Heart right ventricle (tissue), 16 donors: ENCODE measurements around the gene ATG7. TPM values are rescaled to one million over a fixed set of nuclear protein-coding genes. Genes with fewer than 3 reads are reported as not detected.
A peak's percentile ranks its signal among the peaks of the same experiment; 100 is the strongest.
"Not testable (repeated sequence)": the region's sequence is repeated elsewhere in the genome, so short reads cannot be mapped to it uniquely, and the experiment has no call there.

ENCODE experiments used
- ATAC-seq, 8 donors: fragments of 200-7000 bp; cut with Tn5 transposase; one replicate each; pipeline ENCODE4 v1.9.1; 2020; ENCODE audit warnings: mild to moderate bottlenecking in 8 of 8, moderate library complexity in 8 of 8, moderate number of reproducible peaks in 1 of 8
- DNase-seq, 2 donors: peaks; one replicate each; pipeline ENCODE4 v3.0.0-alpha.2; 2020
- H3K27ac ChIP-seq, 10 donors: fragments of 200-600 bp; sonication (generic) in 2 of 10; one replicate each; pipeline versions ENCODE4 v1.5.0 to v1.8.0; 2020 to 2022; ENCODE audit warnings: mild to moderate bottlenecking in 3 of 10
- H3K27me3 ChIP-seq, 7 donors: fragments of 200-600 bp; one replicate each; pipeline ENCODE4 v1.8.0; 2021 to 2022; ENCODE audit warnings: mild to moderate bottlenecking in 2 of 7
- H3K36me3 ChIP-seq, 9 donors: fragments of 200-600 bp; sonication (generic) in 1 of 9; one replicate each; pipeline versions ENCODE4 v1.5.0 to v1.8.0; 2020 to 2022; ENCODE audit warnings: mild to moderate bottlenecking in 2 of 9
- H3K4me1 ChIP-seq, 9 donors: fragments of 200-600 bp; sonication (generic) in 1 of 9; one replicate each; pipeline versions ENCODE4 v1.5.0 to v1.8.0; 2020 to 2022; ENCODE audit warnings: mild to moderate bottlenecking in 4 of 9
- H3K4me3 ChIP-seq, 10 donors: fragments of 200-600 bp; sonication (generic) in 2 of 10; one replicate each; pipeline versions ENCODE4 v1.5.0 to v1.8.0; 2020 to 2022; ENCODE audit warnings: mild to moderate bottlenecking in 7 of 10, moderate library complexity in 2 of 10
- H3K9me3 ChIP-seq, 11 donors: fragments of 200-600 bp in 10 of 11; sonication (generic) in 2 of 11; one replicate each; pipeline versions ENCODE4 v1.5.0 to v1.8.0; 2013 to 2022; ENCODE audit warnings: mild to moderate bottlenecking in 2 of 11, control low read depth in 1 of 11, moderate library complexity in 1 of 11
- WGBS, 2 donors: extraction: QIAGEN DNeasy Blood & Tissue Kit; methylation state at CpG; one replicate each; pipeline ENCODE4 v1.1.7; 2013; ENCODE audit warnings: inconsistent platforms in 1 of 2; 5-methylcytosine and 5-hydroxymethylcytosine counted together
- intact Hi-C, 10 donors: fragments of 100-400 bp; cut with DNase I; formaldehyde crosslinking; loops; one replicate each; pipeline versions ENCODE4 v1.11.1 to v1.14.2; 2022
- polyA plus RNA-seq, 2 donors: library from polyadenylated mRNA; stranded (reverse); fragments of 200-250 nt; gene quantifications; one replicate each; pipeline ENCODE4 v1.2.3, GENCODE V29; 2013
- total RNA-seq, 10 donors: library from RNA; stranded (reverse); fragmentation: NEBNext Ultra II Directional in 3 of 10; extraction: Animal tissue kit (Norgen Biotek cat#: 25700) in 3 of 10; gene quantifications; one replicate each; pipeline versions ENCODE4 v1.2.1 to v1.2.4, GENCODE V29; 2021 to 2023
- TF ChIP-seq, protein P1 (sequence below), 9 donors: fragments of 200-600 bp; sonication (generic) in 2 of 9; IDR thresholded peaks; one replicate each; pipeline versions ENCODE4 v1.5.0 to v1.8.0; 2021 to 2022; ENCODE audit warnings: antibody characterized with exemption in 9 of 9, mild to moderate bottlenecking in 5 of 9, moderate library complexity in 1 of 9
- donor health status: Arrhythmogenic right ventricular cardiomyopathy.
- donor health status: ischemic (EF 13 %, LVEDD 7.1; RV severe dilation, severe dysfunction).
- donor health status: healthy with polysubstance abuse.
- donor health status: DM: no; HTN: yes; CAD: no.
- donor health status: DM: no; HTN: no; CAD: no.
- donor health status: ischemic (EF 25% LVEDD 6.9; RV normal size, moderate dysfunction).
- donor health status: ischemic (EF 25% LVEDD 5.7; RV mildly dilated, moderate dysfunction).
- donor health status: healthy.
- donor health status: DM: yes; HTN: yes; CAD: no.
- donor health status: Ischemic cardiomyopathy.
- donor health status: ischemic (EF 35%, LVEDD 5.7; RV mildly dilated, moderate dysfunction).
- donor health status: nonischemic (EF 11% LVEDD 7.7; RV severe dilation, severe dysfunction).
- donor health status: DM: yes; HTN: yes; CAD: no.
- donor health status: PGD.
- donor health status: ischemic (EF 29% LVEDD 5.4; RV normal size, mild dysfunction).
- donor health status: nonischemic (EF 23%, LVEDD 6.1; RV moderate dilation, normal function).

Gene ATG7
- total and polyA plus RNA-seq, 12 donors = 5.3 to 24.1 (median 16.8) TPM

- TF ChIP-seq, protein P1, sequence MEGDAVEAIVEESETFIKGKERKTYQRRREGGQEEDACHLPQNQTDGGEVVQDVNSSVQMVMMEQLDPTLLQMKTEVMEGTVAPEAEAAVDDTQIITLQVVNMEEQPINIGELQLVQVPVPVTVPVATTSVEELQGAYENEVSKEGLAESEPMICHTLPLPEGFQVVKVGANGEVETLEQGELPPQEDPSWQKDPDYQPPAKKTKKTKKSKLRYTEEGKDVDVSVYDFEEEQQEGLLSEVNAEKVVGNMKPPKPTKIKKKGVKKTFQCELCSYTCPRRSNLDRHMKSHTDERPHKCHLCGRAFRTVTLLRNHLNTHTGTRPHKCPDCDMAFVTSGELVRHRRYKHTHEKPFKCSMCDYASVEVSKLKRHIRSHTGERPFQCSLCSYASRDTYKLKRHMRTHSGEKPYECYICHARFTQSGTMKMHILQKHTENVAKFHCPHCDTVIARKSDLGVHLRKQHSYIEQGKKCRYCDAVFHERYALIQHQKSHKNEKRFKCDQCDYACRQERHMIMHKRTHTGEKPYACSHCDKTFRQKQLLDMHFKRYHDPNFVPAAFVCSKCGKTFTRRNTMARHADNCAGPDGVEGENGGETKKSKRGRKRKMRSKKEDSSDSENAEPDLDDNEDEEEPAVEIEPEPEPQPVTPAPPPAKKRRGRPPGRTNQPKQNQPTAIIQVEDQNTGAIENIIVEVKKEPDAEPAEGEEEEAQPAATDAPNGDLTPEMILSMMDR (IDR thresholded peaks at IDR 0.05) = no peak
- intact Hi-C loops = no loop called here
- Histone ChIP-seq H3K9me3 (peaks cover 0 to 9% (median 0%) of the 10 kb centered on the region in 11 donors), H3K27ac (peak overlapping the region in 7 of 10 donors; percentile 33 to 81 (median 64)), H3K4me3 (no peak overlapping the region), H3K4me1 (peaks cover 13 to 57% (median 38%) of the 10 kb centered on the region in 9 donors), H3K36me3 (no peaks in the 10 kb centered on the region), H3K27me3 (no peaks in the 10 kb centered on the region)
- no peak for DNase-seq
- 75 to 77% methylated on average over 7 of the region's 7 CpGs for WGBS, 2 donors
- ATAC-seq = peak in 6 of 8 donors; percentile 35 to 78 (median 56)
Measured at GRCh38 chr3:11480663-11481298, 208.6 kb downstream of the ATG7 start.

GRCh38 chr3:11481556-11481955 lies 209.4 kb downstream of the ATG7 start:
- 19 to 32% methylated on average over 3 of the region's 3 CpGs for WGBS, 2 donors
- Histone ChIP-seq H3K27ac (peak overlapping the region; percentile 27 to 81 (median 66)), H3K4me3 (no peak overlapping the region), H3K9me3 (peaks cover 0 to 10% (median 0%) of the 10 kb centered on the region in 11 donors), H3K27me3 (no peaks in the 10 kb centered on the region), H3K36me3 (no peaks in the 10 kb centered on the region), H3K4me1 (peaks cover 13 to 54% (median 38%) of the 10 kb centered on the region in 9 donors)
- intact Hi-C loops = no loop called here
- ATAC-seq (peak; percentile 45 to 89 (median 83)), DNase-seq (peak in 1 of 2 donors; percentile 57)
- TF ChIP-seq, protein P1 (IDR thresholded peaks at IDR 0.05) = no peak

DNA sequence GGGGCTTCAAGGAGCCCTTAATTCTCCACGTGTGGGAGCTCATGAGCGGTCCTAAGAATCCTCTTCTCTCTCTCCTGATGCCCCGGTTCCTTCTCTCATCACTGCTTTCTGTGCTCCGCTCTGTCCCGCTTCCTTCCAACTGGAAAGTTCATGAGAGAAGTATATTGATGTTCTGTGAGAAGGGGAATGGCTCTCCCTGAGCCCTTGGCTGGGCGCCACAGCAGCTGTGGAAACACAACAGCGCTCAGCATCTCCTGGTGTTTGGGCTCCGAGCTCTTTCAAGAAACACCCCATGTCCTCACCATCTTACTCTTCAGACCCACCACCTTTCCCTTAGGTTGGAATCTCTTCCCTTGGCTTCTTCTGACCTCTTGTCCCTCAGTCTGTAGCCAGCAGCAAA lies 209.8 kb downstream of the ATG7 start:
- Histone ChIP-seq H3K27ac (peak overlapping the region; percentile 27 to 81 (median 66)), H3K36me3 (no peaks in the 10 kb centered on the region), H3K4me1 (peaks cover 13 to 49% (median 33%) of the 10 kb centered on the region in 9 donors), H3K4me3 (no peak overlapping the region), H3K27me3 (no peaks in the 10 kb centered on the region), H3K9me3 (peaks cover 0 to 10% (median 0%) of the 10 kb centered on the region in 11 donors)
- intact Hi-C loops = no loop called here
- TF ChIP-seq, protein P1 (IDR thresholded peaks at IDR 0.05) = no peak
- WGBS, 2 donors = 58 to 77% methylated on average over 8 of the region's 8 CpGs
- DNase-seq (peak; percentile 78 to 82), ATAC-seq (peak; percentile 36 to 85 (median 72))

GRCh38 chr3:11488356-11488755 lies 216.2 kb downstream of the ATG7 start:
- intact Hi-C loops = not testable (repeated sequence)

More at GRCh38 chr3:11488356-11488755, 216.2 kb downstream of the ATG7 start:
- not testable (repeated sequence) for H3K27me3 ChIP-seq, H3K27ac ChIP-seq, DNase-seq, H3K4me3 ChIP-seq, ATAC-seq, H3K36me3 ChIP-seq, H3K4me1 ChIP-seq
- 99% methylated on average over 36 to 42 of the region's 42 CpGs for WGBS, 2 donors
- peaks cover 0 to 10% (median 0%) of the 10 kb centered on the region in 11 donors for H3K9me3 ChIP-seq
